ENCODE data around the gene LTBP3. TPM values are rescaled to one million over a fixed set of nuclear protein-coding genes. Genes with fewer than 3 reads are reported as not detected.

The LTBP3 gene
- total and polyA plus RNA-seq, 9 of the 15 experiments (the other 6 are each of a cell fraction or from before 2014, with no cell fraction given), result 0.06 to 20.5 (median 4.8) TPM

DNA sequence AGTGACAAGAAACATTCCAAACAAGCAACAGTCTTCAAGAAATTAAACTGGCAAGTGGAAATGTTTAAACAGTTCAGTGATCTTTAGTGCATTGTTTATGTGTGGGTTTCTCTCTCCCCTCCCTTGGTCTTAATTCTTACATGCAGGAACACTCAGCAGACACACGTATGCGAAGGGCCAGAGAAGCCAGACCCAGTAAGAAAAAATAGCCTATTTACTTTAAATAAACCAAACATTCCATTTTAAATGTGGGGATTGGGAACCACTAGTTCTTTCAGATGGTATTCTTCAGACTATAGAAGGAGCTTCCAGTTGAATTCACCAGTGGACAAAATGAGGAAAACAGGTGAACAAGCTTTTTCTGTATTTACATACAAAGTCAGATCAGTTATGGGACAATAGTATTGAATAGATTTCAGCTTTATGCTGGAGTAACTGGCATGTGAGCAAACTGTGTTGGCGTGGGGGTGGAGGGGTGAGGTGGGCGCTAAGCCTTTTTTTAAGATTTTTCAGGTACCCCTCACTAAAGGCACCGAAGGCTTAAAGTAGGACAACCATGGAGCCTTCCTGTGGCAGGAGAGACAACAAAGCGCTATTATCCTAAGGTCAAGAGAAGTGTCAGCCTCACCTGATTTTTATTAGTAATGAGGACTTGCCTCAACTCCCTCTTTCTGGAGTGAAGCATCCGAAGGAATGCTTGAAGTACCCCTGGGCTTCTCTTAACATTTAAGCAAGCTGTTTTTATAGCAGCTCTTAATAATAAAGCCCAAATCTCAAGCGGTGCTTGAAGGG lies 53.3 kb downstream of the LTBP3 start (continued):
- TF ChIP-seq, protein P1, sequence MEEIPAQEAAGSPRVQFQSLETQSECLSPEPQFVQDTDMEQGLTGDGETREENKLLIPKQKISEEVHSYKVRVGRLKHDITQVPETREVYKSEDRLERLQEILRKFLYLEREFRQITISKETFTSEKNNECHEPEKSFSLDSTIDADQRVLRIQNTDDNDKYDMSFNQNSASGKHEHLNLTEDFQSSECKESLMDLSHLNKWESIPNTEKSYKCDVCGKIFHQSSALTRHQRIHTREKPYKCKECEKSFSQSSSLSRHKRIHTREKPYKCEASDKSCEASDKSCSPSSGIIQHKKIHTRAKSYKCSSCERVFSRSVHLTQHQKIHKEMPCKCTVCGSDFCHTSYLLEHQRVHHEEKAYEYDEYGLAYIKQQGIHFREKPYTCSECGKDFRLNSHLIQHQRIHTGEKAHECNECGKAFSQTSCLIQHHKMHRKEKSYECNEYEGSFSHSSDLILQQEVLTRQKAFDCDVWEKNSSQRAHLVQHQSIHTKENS (CRISPR knock-in tag; IDR thresholded peaks at IDR 0.05), result no peak
- TF ChIP-seq ZNF830 (CRISPR knock-in tag; IDR thresholded peaks at IDR 0.05) (peak; percentile 90; the same call in 1 of the 2 replicates), ZFX (CRISPR knock-in tag; IDR thresholded peaks at IDR 0.05) (peak; percentile 40), ZNF143 (CRISPR knock-in tag; IDR thresholded peaks at IDR 0.05) (0 out of 2 replicates have a peak, but pooled peaks have one; percentile 1), HNRNPK (IDR thresholded peaks at IDR 0.05; ENCODE audit: low read depth, low read length, poor library complexity, severe bottlenecking) (peak; percentile 4), EHMT2 (IDR thresholded peaks at IDR 0.05) (no peak), SMAD3 (CRISPR knock-in tag; conservative IDR thresholded peaks at IDR 0.05) (peak; percentile 93), PHB (CRISPR knock-in tag; IDR thresholded peaks at IDR 0.05) (peak; percentile 92; the same call in 1 of the 2 replicates), THRAP3 (IDR thresholded peaks at IDR 0.05; ENCODE audit: borderline replicate concordance) (peak; percentile 11), KLF10 (CRISPR knock-in tag; IDR thresholded peaks at IDR 0.05) (peak; percentile 17; the same call in 1 of the 2 replicates)
- TF ChIP-seq, protein P2, sequence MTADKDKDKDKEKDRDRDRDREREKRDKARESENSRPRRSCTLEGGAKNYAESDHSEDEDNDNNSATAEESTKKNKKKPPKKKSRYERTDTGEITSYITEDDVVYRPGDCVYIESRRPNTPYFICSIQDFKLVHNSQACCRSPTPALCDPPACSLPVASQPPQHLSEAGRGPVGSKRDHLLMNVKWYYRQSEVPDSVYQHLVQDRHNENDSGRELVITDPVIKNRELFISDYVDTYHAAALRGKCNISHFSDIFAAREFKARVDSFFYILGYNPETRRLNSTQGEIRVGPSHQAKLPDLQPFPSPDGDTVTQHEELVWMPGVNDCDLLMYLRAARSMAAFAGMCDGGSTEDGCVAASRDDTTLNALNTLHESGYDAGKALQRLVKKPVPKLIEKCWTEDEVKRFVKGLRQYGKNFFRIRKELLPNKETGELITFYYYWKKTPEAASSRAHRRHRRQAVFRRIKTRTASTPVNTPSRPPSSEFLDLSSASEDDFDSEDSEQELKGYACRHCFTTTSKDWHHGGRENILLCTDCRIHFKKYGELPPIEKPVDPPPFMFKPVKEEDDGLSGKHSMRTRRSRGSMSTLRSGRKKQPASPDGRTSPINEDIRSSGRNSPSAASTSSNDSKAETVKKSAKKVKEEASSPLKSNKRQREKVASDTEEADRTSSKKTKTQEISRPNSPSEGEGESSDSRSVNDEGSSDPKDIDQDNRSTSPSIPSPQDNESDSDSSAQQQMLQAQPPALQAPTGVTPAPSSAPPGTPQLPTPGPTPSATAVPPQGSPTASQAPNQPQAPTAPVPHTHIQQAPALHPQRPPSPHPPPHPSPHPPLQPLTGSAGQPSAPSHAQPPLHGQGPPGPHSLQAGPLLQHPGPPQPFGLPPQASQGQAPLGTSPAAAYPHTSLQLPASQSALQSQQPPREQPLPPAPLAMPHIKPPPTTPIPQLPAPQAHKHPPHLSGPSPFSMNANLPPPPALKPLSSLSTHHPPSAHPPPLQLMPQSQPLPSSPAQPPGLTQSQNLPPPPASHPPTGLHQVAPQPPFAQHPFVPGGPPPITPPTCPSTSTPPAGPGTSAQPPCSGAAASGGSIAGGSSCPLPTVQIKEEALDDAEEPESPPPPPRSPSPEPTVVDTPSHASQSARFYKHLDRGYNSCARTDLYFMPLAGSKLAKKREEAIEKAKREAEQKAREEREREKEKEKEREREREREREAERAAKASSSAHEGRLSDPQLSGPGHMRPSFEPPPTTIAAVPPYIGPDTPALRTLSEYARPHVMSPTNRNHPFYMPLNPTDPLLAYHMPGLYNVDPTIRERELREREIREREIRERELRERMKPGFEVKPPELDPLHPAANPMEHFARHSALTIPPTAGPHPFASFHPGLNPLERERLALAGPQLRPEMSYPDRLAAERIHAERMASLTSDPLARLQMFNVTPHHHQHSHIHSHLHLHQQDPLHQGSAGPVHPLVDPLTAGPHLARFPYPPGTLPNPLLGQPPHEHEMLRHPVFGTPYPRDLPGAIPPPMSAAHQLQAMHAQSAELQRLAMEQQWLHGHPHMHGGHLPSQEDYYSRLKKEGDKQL (CRISPR knock-in tag; IDR thresholded peaks at IDR 0.05; ENCODE audit: borderline replicate concordance), result no peak; the same call in 1 of the 2 replicates
- TF ChIP-seq, protein P3, sequence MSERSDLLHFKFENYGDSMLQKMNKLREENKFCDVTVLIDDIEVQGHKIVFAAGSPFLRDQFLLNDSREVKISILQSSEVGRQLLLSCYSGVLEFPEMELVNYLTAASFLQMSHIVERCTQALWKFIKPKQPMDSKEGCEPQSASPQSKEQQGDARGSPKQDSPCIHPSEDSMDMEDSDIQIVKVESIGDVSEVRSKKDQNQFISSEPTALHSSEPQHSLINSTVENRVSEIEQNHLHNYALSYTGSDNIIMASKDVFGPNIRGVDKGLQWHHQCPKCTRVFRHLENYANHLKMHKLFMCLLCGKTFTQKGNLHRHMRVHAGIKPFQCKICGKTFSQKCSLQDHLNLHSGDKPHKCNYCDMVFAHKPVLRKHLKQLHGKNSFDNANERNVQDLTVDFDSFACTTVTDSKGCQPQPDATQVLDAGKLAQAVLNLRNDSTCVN (CRISPR knock-in tag; IDR thresholded peaks at IDR 0.05), result peak; percentile 86; the same call in 1 of the 2 replicates
- TF ChIP-seq, protein P4, sequence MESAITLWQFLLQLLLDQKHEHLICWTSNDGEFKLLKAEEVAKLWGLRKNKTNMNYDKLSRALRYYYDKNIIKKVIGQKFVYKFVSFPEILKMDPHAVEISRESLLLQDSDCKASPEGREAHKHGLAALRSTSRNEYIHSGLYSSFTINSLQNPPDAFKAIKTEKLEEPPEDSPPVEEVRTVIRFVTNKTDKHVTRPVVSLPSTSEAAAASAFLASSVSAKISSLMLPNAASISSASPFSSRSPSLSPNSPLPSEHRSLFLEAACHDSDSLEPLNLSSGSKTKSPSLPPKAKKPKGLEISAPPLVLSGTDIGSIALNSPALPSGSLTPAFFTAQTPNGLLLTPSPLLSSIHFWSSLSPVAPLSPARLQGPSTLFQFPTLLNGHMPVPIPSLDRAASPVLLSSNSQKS (CRISPR knock-in tag; IDR thresholded peaks at IDR 0.05), result 0 out of 2 replicates have a peak, but pooled peaks have one; percentile 8
- TF ChIP-seq, protein P5, sequence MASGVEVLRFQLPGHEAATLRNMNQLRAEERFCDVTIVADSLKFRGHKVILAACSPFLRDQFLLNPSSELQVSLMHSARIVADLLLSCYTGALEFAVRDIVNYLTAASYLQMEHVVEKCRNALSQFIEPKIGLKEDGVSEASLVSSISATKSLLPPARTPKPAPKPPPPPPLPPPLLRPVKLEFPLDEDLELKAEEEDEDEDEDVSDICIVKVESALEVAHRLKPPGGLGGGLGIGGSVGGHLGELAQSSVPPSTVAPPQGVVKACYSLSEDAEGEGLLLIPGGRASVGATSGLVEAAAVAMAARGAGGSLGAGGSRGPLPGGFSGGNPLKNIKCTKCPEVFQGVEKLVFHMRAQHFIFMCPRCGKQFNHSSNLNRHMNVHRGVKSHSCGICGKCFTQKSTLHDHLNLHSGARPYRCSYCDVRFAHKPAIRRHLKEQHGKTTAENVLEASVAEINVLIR (CRISPR knock-in tag; IDR thresholded peaks at IDR 0.05), result no peak
